Measurements from ENCODE around the gene LTB. TPM values are rescaled to one million over a fixed set of nuclear protein-coding genes. Genes with fewer than 3 reads are reported as not detected.
A peak's percentile ranks its signal among the peaks of the same experiment; 100 is the strongest.

Gene LTB
- total and polyA plus RNA-seq, 2 of the 13 experiments (the other 11 are each of a cell fraction or from before 2014, with no cell fraction given) = 0.09 to 0.22 TPM

DNA sequence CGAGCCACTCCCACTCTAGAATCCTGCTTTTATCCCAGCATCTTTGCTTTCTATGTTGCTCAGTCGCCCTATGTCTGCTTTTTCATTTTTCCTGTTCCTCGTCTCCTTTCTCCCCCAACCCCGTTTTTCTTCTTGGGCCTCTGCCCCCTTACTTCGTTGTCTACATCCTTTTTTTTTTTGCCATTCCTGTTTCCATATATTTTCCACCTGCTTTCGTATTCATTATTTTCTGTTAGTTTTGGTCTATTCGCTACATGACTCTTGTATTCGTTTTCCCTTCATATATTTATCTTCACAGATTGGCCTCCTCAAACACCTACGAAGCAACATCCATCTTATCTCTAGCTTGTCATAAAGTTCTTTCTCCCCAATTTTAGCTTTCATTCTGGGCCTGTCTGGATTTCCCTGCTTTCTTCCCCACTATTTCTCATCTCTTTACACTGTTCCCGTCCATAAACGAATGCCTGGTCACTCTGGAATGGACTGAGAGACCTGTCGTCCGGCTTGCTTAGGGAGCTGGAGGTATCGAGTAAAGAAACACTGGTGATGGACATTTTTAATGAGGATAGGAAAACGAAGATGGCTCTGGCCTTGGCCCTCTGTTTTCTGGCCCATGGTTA, 39.2 kb upstream of the LTB start (continued):
- TF ChIP-seq ZNF710 (CRISPR knock-in tag; IDR thresholded peaks at IDR 0.05; ENCODE audit: borderline replicate concordance) (no peak), ZNF781 (CRISPR knock-in tag; IDR thresholded peaks at IDR 0.05; ENCODE audit: borderline replicate concordance, not compliant biosample characterization) (no peak), ETS1 (CRISPR knock-in tag; IDR thresholded peaks at IDR 0.05) (no peak), PRDM15 (CRISPR knock-in tag; IDR thresholded peaks at IDR 0.05) (peak; percentile 33; the same call in 1 of the 2 replicates), CENPBD1 (CRISPR knock-in tag; IDR thresholded peaks at IDR 0.05; ENCODE audit: borderline replicate concordance, low read depth) (0 out of 2 replicates have a peak, but pooled peaks have one; percentile 16), TOE1 (CRISPR knock-in tag; IDR thresholded peaks at IDR 0.05) (no peak), ZSCAN30 (CRISPR knock-in tag; IDR thresholded peaks at IDR 0.05) (no peak), KMT2B (CRISPR knock-in tag; IDR thresholded peaks at IDR 0.05) (peak; percentile 19; the same call in 1 of the 2 replicates), AGO1 (IDR thresholded peaks at IDR 0.05; ENCODE audit: low read depth, low read length, poor library complexity, severe bottlenecking) (no peak), ZNF547 (CRISPR knock-in tag; IDR thresholded peaks at IDR 0.05) (no peak), ZNF326 (CRISPR knock-in tag; IDR thresholded peaks at IDR 0.05; ENCODE audit: borderline replicate concordance) (no peak), SMC3 (IDR thresholded peaks at IDR 0.05; ENCODE audit: low read length) (no peak), ZFP62 (CRISPR knock-in tag; IDR thresholded peaks at IDR 0.05) (0 out of 2 replicates have a peak, but pooled peaks have one; percentile 28), SNAI1 (CRISPR knock-in tag; IDR thresholded peaks at IDR 0.05; ENCODE audit: borderline replicate concordance) (no peak)
- TF ChIP-seq, protein P1, sequence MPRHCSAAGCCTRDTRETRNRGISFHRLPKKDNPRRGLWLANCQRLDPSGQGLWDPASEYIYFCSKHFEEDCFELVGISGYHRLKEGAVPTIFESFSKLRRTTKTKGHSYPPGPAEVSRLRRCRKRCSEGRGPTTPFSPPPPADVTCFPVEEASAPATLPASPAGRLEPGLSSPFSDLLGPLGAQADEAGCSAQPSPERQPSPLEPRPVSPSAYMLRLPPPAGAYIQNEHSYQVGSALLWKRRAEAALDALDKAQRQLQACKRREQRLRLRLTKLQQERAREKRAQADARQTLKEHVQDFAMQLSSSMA (CRISPR knock-in tag; IDR thresholded peaks at IDR 0.05) = no peak
- TF ChIP-seq, protein P2, sequence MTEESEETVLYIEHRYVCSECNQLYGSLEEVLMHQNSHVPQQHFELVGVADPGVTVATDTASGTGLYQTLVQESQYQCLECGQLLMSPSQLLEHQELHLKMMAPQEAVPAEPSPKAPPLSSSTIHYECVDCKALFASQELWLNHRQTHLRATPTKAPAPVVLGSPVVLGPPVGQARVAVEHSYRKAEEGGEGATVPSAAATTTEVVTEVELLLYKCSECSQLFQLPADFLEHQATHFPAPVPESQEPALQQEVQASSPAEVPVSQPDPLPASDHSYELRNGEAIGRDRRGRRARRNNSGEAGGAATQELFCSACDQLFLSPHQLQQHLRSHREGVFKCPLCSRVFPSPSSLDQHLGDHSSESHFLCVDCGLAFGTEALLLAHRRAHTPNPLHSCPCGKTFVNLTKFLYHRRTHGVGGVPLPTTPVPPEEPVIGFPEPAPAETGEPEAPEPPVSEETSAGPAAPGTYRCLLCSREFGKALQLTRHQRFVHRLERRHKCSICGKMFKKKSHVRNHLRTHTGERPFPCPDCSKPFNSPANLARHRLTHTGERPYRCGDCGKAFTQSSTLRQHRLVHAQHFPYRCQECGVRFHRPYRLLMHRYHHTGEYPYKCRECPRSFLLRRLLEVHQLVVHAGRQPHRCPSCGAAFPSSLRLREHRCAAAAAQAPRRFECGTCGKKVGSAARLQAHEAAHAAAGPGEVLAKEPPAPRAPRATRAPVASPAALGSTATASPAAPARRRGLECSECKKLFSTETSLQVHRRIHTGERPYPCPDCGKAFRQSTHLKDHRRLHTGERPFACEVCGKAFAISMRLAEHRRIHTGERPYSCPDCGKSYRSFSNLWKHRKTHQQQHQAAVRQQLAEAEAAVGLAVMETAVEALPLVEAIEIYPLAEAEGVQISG (CRISPR knock-in tag; IDR thresholded peaks at IDR 0.05) = no peak
